ENCODE data around the gene ERC2.

ERC2 gene

DNA sequence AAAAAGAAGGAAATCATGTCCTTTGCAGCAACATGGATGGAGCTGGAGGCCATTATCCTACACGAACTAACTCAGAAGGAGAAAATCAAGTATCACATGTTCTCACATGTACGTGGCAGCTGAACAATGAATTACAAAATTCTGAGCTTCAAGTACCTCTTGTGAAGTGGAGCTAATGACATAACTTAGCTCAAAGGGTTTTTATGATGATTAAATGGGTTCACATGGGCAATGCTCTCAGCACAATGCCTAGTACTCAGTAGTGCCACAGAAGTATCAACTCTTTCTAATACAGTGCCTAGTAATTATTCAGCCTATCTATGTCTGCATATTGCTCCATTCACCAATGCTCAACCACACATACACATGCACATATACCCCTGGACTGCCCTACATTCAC is 573.7 kb downstream of the ERC2 start:
- H3K4me3 ChIP-seq (ENCODE audit: low read depth, low read length) = no peak overlapping the region
- no peak for DNase-seq
- TF ChIP-seq, protein P1, sequence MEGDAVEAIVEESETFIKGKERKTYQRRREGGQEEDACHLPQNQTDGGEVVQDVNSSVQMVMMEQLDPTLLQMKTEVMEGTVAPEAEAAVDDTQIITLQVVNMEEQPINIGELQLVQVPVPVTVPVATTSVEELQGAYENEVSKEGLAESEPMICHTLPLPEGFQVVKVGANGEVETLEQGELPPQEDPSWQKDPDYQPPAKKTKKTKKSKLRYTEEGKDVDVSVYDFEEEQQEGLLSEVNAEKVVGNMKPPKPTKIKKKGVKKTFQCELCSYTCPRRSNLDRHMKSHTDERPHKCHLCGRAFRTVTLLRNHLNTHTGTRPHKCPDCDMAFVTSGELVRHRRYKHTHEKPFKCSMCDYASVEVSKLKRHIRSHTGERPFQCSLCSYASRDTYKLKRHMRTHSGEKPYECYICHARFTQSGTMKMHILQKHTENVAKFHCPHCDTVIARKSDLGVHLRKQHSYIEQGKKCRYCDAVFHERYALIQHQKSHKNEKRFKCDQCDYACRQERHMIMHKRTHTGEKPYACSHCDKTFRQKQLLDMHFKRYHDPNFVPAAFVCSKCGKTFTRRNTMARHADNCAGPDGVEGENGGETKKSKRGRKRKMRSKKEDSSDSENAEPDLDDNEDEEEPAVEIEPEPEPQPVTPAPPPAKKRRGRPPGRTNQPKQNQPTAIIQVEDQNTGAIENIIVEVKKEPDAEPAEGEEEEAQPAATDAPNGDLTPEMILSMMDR (IDR thresholded peaks at IDR 0.05; ENCODE audit: low read depth, low read length) = no peak
- no peaks in the 10 kb centered on the region for H3K27me3 ChIP-seq
- no peaks in the 10 kb centered on the region for H3K9me3 ChIP-seq
- no peaks in the 10 kb centered on the region for H3K36me3 ChIP-seq
- H3K4me1 ChIP-seq = no peaks in the 10 kb centered on the region

DNA sequence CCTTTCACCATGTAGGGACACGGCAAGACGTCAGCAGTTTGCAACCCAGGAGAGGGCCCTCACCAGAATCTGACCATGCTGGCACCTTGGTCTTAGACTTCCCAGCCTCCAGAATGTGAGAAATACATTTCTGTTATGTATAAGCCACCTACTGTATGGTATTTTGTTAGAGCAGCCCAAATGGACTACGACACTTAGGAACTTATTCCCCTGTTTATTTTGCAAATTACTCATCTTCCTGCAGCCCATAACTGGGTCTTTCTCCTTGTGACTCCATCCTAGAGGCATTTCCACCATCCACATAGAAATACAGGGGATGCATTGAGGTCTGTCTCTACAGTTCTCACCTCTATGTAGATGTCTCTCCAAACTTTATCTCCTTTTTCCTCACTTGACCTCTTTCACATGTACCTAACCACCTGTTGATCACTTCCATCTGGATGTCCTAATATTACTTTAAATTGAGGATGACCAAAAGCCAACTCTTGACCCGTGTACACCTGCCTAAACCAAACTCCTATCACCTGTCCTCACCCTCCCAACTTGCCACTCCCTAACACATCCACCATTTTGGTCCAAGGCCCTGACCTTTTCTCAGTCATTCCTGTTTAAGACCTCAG is 575.1 kb downstream of the ERC2 start:
- Histone ChIP-seq H3K27me3 (no peaks in the 10 kb centered on the region), H3K4me3 (ENCODE audit: low read depth, low read length) (no peak overlapping the region), H3K4me1 (no peaks in the 10 kb centered on the region), H3K9me3 (no peaks in the 10 kb centered on the region), H3K36me3 (no peaks in the 10 kb centered on the region)
- TF ChIP-seq, protein P1 (IDR thresholded peaks at IDR 0.05; ENCODE audit: low read depth, low read length) = no peak
- no peak for DNase-seq

DNA sequence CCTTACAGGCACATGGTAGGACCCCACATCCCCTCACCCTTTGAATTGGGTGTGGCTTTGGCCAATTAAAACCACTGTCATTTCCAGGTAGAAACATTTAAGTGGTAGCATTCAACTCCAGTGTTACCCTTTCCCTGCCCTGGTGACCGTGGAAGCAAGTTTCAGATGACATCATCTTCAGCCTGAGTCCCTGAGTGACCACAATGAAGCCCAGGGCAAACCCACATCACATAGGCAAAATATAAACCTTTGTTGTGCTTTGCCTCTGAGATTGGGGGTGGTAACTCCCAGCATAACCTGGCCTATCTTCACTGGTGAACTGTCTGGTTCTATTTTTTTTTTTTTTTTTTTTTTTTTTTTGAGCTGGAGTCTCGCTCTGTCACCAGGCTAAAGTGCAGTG is 577.2 kb downstream of the ERC2 start:
- DNase-seq = no peak
- Histone ChIP-seq H3K36me3 (no peaks in the 10 kb centered on the region), H3K9me3 (no peaks in the 10 kb centered on the region), H3K4me1 (no peaks in the 10 kb centered on the region), H3K27me3 (no peaks in the 10 kb centered on the region), H3K4me3 (ENCODE audit: low read depth, low read length) (no peak overlapping the region)
- TF ChIP-seq, protein P1 (IDR thresholded peaks at IDR 0.05; ENCODE audit: low read depth, low read length) = no peak

DNA sequence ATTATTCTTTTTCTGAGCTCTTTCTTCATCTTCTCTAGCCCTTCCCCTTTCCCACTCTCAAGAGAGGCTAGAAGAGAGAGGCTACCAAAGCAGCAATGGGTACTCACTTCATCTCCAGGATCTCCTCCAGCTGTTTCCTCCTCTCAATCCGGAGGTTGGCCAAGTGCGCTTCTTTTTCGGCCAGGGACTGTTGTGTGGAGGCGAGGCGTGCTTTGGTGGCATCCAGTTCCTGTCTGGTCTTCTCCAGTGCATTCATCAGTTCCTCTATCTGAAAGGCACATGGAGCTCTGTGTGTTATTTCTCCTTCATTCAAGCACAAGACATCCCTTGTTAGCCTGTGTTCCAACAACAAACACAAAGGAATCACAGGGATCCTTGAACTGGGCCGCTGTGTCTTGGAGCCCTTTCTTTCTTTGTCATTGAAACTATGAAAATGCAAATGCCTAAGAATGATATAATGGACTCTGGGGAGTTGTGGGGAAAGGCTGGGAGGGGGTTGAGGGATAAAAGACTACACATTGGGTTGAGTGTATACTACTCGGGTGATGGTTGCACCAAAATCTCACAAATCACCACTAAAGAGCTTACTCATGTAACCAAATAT is 579.9 kb downstream of the ERC2 start:
- no peaks in the 10 kb centered on the region for H3K9me3 ChIP-seq
- DNase-seq = no peak
- H3K4me1 ChIP-seq = no peaks in the 10 kb centered on the region
- H3K4me3 ChIP-seq (ENCODE audit: low read depth, low read length) = no peak overlapping the region
- TF ChIP-seq, protein P1 (IDR thresholded peaks at IDR 0.05; ENCODE audit: low read depth, low read length) = no peak
- H3K36me3 ChIP-seq = no peaks in the 10 kb centered on the region
- no peaks in the 10 kb centered on the region for H3K27me3 ChIP-seq

DNA sequence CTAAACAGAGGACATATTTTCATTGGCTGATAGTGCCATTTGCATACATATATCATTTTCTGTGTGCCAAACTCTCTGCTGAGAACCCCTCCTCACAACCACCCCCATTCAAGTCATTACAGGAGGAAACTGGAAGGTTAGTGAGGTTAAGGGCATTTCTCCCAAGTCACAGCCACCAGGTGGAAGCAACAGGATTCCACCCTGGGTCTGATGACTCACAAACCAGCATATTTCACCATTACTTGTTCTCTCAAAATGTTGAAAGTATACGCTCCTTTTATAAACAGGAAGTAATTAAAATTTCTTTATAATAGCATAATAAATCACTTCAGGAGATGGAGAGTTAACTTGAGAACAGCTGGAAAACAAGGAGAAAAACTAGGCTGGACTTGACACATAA is 582.5 kb downstream of the ERC2 start:
- Histone ChIP-seq H3K27me3 (no peaks in the 10 kb centered on the region), H3K36me3 (no peaks in the 10 kb centered on the region), H3K9me3 (no peaks in the 10 kb centered on the region), H3K4me1 (no peaks in the 10 kb centered on the region), H3K4me3 (ENCODE audit: low read depth, low read length) (no peak overlapping the region)
- DNase-seq = no peak
- TF ChIP-seq, protein P1 (IDR thresholded peaks at IDR 0.05; ENCODE audit: low read depth, low read length) = no peak

DNA sequence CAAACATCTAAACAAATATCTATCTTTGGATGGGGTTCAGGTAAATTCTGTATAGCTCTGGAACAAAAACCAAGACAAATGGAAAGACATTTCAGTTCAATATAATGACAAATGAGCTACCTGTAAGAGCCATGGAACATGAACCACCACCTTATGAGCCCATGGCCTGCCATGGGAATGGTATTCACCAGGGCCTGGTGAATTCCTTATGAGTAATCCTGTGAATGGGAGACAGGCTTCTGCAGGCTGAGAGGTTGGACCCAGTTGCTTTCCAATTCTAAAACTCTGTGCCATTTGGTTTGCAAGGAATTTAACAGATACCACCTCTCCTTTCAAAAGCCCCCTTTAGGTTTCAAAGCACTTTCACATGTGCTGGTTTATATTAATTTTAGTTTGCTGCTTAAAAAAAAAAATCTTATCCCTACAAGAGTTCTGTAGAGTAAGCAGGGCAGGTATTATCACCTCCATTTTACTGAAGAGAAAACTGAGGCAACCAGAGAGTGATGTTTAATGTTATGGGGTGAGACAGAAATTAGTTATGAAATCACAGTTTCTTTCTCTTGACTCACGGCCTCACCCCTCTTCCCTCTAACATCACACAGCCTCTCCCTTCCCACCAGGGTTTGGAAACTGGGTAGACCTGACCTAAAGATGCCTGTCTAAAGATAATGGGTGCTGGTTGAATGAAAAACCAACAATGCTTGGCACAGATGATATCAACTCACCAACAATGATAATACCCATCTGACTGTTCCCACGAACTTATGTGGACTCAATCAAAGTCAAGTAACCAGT is 583.6 kb downstream of the ERC2 start:
- H3K27me3 ChIP-seq = no peaks in the 10 kb centered on the region

More for the DNA sequence above, 583.6 kb downstream of the ERC2 start:
- H3K4me1 ChIP-seq = no peaks in the 10 kb centered on the region
- no peaks in the 10 kb centered on the region for H3K36me3 ChIP-seq
- no peak for DNase-seq
- TF ChIP-seq, protein P1 (IDR thresholded peaks at IDR 0.05; ENCODE audit: low read depth, low read length) = no peak
- H3K4me3 ChIP-seq (ENCODE audit: low read depth, low read length) = no peak overlapping the region
- H3K9me3 ChIP-seq = no peaks in the 10 kb centered on the region
